ENCODE data around the gene FAM227B. TPM values are rescaled to one million over a fixed set of nuclear protein-coding genes. Genes with fewer than 3 reads are reported as not detected.

Gene FAM227B
- total and polyA plus RNA-seq, 2 of the 13 experiments (the other 11 are each of a cell fraction or from before 2014, with no cell fraction given): 1.9 to 2.6 TPM

DNA sequence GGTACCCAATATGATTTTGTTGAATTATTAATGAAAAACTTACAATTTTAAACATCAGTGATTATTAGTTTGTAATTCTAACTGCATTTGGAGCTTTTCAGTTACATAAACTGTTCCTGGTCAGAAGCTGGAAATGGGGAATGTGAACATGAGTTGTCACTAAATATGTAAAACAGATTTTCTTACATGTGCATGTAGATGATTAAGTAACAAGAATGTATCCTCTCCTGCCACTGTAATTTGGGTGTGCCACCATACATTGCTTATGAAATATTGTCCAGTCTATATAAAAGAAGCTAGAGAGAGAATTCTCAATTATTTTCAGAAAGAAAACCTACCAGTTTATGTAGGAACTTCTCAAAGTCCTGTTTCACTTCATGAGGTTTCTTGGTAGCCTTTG, 289.2 kb downstream of the FAM227B start:
- H3K36me3 ChIP-seq (replicated peaks in 1 of 2; ENCODE audit: control insufficient read depth in 1 of 2, insufficient read depth in 2 of 2, low read length in 2 of 2): peaks cover 3 to 4% of the 10 kb centered on the region in 2 experiments; a peak in 3 of 5 replicates
- no peak overlapping the region for H3K9ac ChIP-seq (ENCODE audit: insufficient read depth, low read depth, low read length)
- no peak for FAIRE-seq
- intact Hi-C loops (cut with micrococcal nuclease; ENCODE audit: unreplicated experiment): no loop called here
- no peak for DNase-seq (ENCODE audit: low spot score)
- ChIA-PET POLR2A (no interaction called here), CTCF (ENCODE audit: low intra/inter-chr PET ratio, low total read pairs) (no interaction called here)
- no peaks in the 10 kb centered on the region for H3K27me3 ChIP-seq (ENCODE audit: control insufficient read depth in 1 of 2, insufficient read depth in 2 of 2, low read length in 2 of 2)
- H3K27ac ChIP-seq (ENCODE audit: extremely low read length, insufficient read depth, low read length): no peak overlapping the region
- TF ChIP-seq TRIM24 (CRISPR knock-in tag; IDR thresholded peaks at IDR 0.05) (no peak), TP53 (CRISPR knock-in tag; conservative IDR thresholded peaks at IDR 0.05) (no peak), TBL1XR1 (IDR thresholded peaks at IDR 0.05; ENCODE audit: borderline replicate concordance, low read length, partially characterized antibody) (no peak), ZNF569 (CRISPR knock-in tag; IDR thresholded peaks at IDR 0.05; ENCODE audit: borderline replicate concordance) (no peak), TMF1 (CRISPR knock-in tag; IDR thresholded peaks at IDR 0.05; ENCODE audit: low read depth) (no peak)
- TF ChIP-seq, protein P1, sequence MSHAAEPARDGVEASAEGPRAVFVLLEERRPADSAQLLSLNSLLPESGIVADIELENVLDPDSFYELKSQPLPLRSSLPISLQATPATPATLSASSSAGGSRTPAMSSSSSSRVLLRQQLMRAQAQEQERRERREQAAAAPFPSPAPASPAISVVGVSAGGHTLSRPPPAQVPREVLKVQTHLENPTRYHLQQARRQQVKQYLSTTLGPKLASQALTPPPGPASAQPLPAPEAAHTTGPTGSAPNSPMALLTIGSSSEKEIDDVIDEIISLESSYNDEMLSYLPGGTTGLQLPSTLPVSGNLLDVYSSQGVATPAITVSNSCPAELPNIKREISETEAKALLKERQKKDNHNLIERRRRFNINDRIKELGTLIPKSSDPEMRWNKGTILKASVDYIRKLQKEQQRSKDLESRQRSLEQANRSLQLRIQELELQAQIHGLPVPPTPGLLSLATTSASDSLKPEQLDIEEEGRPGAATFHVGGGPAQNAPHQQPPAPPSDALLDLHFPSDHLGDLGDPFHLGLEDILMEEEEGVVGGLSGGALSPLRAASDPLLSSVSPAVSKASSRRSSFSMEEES (CRISPR knock-in tag; IDR thresholded peaks at IDR 0.05): no peak
- no peaks in the 10 kb centered on the region for H3K4me1 ChIP-seq (ENCODE audit: insufficient read depth, low read length)
- H2AFZ ChIP-seq (ENCODE audit: low read length): no peak overlapping the region
- no peaks in the 10 kb centered on the region for H3K79me2 ChIP-seq (ENCODE audit: insufficient read depth, low read length)
- no TSS peak for BruUV-seq (replicated peaks)
- no peaks in the 10 kb centered on the region for H4K20me1 ChIP-seq (ENCODE audit: insufficient read depth, low read length)
- no peak for ATAC-seq
- H3K4me2 ChIP-seq (ENCODE audit: low read depth, low read length): no peak overlapping the region
- in situ Hi-C loops (cut with HindIII; ENCODE audit: extremely low pct_ligation_motif_present, low pct_unique_long_range_greater_than_20kb): no loop called here
- H3K9me3 ChIP-seq (ENCODE audit: low read length): no peaks in the 10 kb centered on the region
- H3K4me3 ChIP-seq (replicated peaks in 1 of 3; ENCODE audit: insufficient read depth in 1 of 3, low read depth in 2 of 3, low read length in 3 of 3): no peak overlapping the region

- no peaks in the 10 kb centered on the region for H3K79me2 ChIP-seq (ENCODE audit: insufficient read depth, low read length)
- FAIRE-seq (no peak), DNase-seq (ENCODE audit: low spot score) (no peak), ATAC-seq (no peak)
- POLR2A ChIA-PET: no interaction called here
- in situ Hi-C loops (cut with HindIII; ENCODE audit: extremely low pct_ligation_motif_present, low pct_unique_long_range_greater_than_20kb): no loop called here
- intact Hi-C loops (cut with micrococcal nuclease; ENCODE audit: unreplicated experiment): no loop called here
- no peaks in the 10 kb centered on the region for H4K20me1 ChIP-seq (ENCODE audit: insufficient read depth, low read length)
- no peak overlapping the region for H3K4me2 ChIP-seq (ENCODE audit: low read depth, low read length)
- H3K4me3 ChIP-seq (replicated peaks in 1 of 3; ENCODE audit: insufficient read depth in 1 of 3, low read depth in 2 of 3, low read length in 3 of 3): no peak overlapping the region
- no peak overlapping the region for H3K9ac ChIP-seq (ENCODE audit: insufficient read depth, low read depth, low read length)
- no peaks in the 10 kb centered on the region for H3K27me3 ChIP-seq (ENCODE audit: control insufficient read depth in 1 of 2, insufficient read depth in 2 of 2, low read length in 2 of 2)
- no peaks in the 10 kb centered on the region for H3K9me3 ChIP-seq (ENCODE audit: low read length)
- BruUV-seq (replicated peaks): no TSS peak
- H3K36me3 ChIP-seq (replicated peaks in 1 of 2; ENCODE audit: control insufficient read depth in 1 of 2, insufficient read depth in 2 of 2, low read length in 2 of 2): peaks cover 3 to 4% of the 10 kb centered on the region in 2 experiments; a peak in 3 of 5 replicates
- CTCF ChIA-PET (ENCODE audit: low intra/inter-chr PET ratio, low total read pairs): no interaction called here
- no peak overlapping the region for H3K27ac ChIP-seq (ENCODE audit: extremely low read length, insufficient read depth, low read length)
- no peak overlapping the region for H2AFZ ChIP-seq (ENCODE audit: low read length)
- H3K4me1 ChIP-seq (ENCODE audit: insufficient read depth, low read length): no peaks in the 10 kb centered on the region
- TF ChIP-seq SETDB1 (CRISPR knock-in tag; IDR thresholded peaks at IDR 0.05; ENCODE audit: borderline replicate concordance) (no peak), SP4 (CRISPR knock-in tag; IDR thresholded peaks at IDR 0.05) (no peak), NRL (CRISPR knock-in tag; IDR thresholded peaks at IDR 0.05; ENCODE audit: borderline replicate concordance) (no peak), CBFB (CRISPR knock-in tag; IDR thresholded peaks at IDR 0.05) (no peak), CSRNP2 (CRISPR knock-in tag; conservative IDR thresholded peaks at IDR 0.05; ENCODE audit: low read depth) (no peak)
- TF ChIP-seq, protein P2, sequence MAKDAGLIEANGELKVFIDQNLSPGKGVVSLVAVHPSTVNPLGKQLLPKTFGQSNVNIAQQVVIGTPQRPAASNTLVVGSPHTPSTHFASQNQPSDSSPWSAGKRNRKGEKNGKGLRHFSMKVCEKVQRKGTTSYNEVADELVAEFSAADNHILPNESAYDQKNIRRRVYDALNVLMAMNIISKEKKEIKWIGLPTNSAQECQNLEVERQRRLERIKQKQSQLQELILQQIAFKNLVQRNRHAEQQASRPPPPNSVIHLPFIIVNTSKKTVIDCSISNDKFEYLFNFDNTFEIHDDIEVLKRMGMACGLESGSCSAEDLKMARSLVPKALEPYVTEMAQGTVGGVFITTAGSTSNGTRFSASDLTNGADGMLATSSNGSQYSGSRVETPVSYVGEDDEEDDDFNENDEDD (CRISPR knock-in tag; IDR thresholded peaks at IDR 0.05; ENCODE audit: borderline replicate concordance): no peak
- TF ChIP-seq, protein P3, sequence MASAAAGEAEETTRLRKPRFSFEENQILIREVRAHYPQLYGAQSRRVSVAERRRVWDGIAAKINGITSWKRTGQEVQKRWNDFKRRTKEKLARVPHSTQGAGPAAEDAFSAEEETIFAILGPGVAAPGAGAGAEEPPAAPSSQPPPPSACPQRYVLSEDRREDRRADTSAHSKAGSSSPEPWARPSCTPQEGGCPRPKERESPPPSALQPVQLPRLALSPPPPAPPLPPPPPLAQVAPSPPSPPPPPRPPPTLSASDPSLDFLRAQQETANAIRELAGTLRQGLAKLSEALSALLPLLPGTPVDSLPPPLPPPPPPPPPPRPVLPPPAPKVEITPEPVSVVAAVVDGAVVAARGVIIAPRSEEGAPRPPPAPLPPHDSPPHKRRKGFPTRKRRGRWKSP (CRISPR knock-in tag; IDR thresholded peaks at IDR 0.05): no peak
These were observed 290.5 kb downstream of the FAM227B start for GRCh38 chr15:49330166-49330565.

Measured in HepG2 (cell line).